Esophagus muscularis mucosa (tissue), 4 donors: ENCODE data around the gene SLC35C1.

Experiments
- EP300 ChIP-seq: sonication (generic); formaldehyde crosslinking; IDR thresholded peaks from one replicate; pipeline ENCODE4 v1.6.1; 2017; ENCODE audit warnings: antibody characterized with exemption
- POLR2AphosphoS5 ChIP-seq, 2 donors: sonication (generic); formaldehyde crosslinking; IDR thresholded peaks; one replicate each; pipeline ENCODE4 v1.6.1; 2017; ENCODE audit warnings: antibody characterized with exemption in 2 of 2
- TF ChIP-seq, protein P1 (sequence below), 3 experiments: fragments of 200-600 bp in 2 of 3; fragments of 450-650 bp in 1 of 3; sonication (generic) in 2 of 3; IDR thresholded peaks; one replicate each; pipeline ENCODE4 v1.5.1; 2017 to 2019; ENCODE audit warnings: antibody characterized with exemption in 3 of 3, mild to moderate bottlenecking in 2 of 3, moderate library complexity in 1 of 3

GRCh38 chr11:45766469-45766868 is 38.5 kb upstream of the SLC35C1 start:
- TF ChIP-seq, protein P1, sequence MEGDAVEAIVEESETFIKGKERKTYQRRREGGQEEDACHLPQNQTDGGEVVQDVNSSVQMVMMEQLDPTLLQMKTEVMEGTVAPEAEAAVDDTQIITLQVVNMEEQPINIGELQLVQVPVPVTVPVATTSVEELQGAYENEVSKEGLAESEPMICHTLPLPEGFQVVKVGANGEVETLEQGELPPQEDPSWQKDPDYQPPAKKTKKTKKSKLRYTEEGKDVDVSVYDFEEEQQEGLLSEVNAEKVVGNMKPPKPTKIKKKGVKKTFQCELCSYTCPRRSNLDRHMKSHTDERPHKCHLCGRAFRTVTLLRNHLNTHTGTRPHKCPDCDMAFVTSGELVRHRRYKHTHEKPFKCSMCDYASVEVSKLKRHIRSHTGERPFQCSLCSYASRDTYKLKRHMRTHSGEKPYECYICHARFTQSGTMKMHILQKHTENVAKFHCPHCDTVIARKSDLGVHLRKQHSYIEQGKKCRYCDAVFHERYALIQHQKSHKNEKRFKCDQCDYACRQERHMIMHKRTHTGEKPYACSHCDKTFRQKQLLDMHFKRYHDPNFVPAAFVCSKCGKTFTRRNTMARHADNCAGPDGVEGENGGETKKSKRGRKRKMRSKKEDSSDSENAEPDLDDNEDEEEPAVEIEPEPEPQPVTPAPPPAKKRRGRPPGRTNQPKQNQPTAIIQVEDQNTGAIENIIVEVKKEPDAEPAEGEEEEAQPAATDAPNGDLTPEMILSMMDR (IDR thresholded peaks at IDR 0.05) = no peak
- TF ChIP-seq EP300 (no peak), POLR2AphosphoS5 (IDR thresholded peaks at IDR 0.05) (no peak)
